WTC11 (cell line): Measurements from ENCODE around the gene ALG1L2. TPM values are rescaled to one million over a fixed set of nuclear protein-coding genes. Genes with fewer than 3 reads are reported as not detected.
"Not testable (repeated sequence)": the region's sequence is repeated elsewhere in the genome, so short reads cannot be mapped to it uniquely, and the experiment has no call there.

ENCODE experiments used
- ATAC-seq: fragments of 200-7000 bp; cut with Tn5 transposase; 2 replicates; pipeline ENCODE4 v1.10.0; 2021; ENCODE audit warnings: mild to moderate bottlenecking, moderate library complexity
- CTCF ChIA-PET: fragments of 300-600 bp; sonication (Branson Sonifier 250); formaldehyde crosslinking; loops from one replicate; lab custom pipeline; 2021; ENCODE audit warnings: antibody characterized with exemption; lab: Charles Lee
- POLR2A ChIA-PET: fragments of 350-600 bp; sonication (Branson Sonifier 250); formaldehyde crosslinking; loops from one replicate; lab custom pipeline; 2021; ENCODE audit warnings: antibody characterized with exemption; lab: Charles Lee
- DNase-seq: peaks from one replicate; pipeline ENCODE4 v3.0.0; 2021; ENCODE audit warnings: low spot score
- H3K27ac Mint-ChIP-seq: 2 replicates; pipeline ENCODE4 v1.8.0; 2021; ENCODE audit warnings: mixed read lengths
- H3K27me3 Mint-ChIP-seq: 2 replicates; pipeline ENCODE4 v1.8.0; 2021; ENCODE audit warnings: low read depth, mild to moderate bottlenecking, moderate library complexity, mixed read lengths
- H3K36me3 Mint-ChIP-seq: 2 replicates; pipeline ENCODE4 v1.8.0; 2021; ENCODE audit warnings: mixed read lengths
- H3K4me1 Mint-ChIP-seq: 2 replicates; pipeline ENCODE4 v1.8.0; 2022; ENCODE audit warnings: mixed read lengths
- H3K4me3 Mint-ChIP-seq: 2 replicates; pipeline ENCODE4 v1.8.0; 2021; ENCODE audit warnings: mild to moderate bottlenecking, moderate library complexity, mixed read lengths
- H3K9me3 Mint-ChIP-seq: 2 replicates; pipeline ENCODE4 v1.8.0; 2021; ENCODE audit warnings: mixed read lengths
- ESRRA ChIP-seq: sonication (generic); formaldehyde crosslinking; IDR thresholded peaks from 2 replicates; pipeline ENCODE4 v1.8.1; 2022; ENCODE audit warnings: mild to moderate bottlenecking, missing genetic modification reagents, borderline replicate concordance
- FOXP1 ChIP-seq: sonication (generic); formaldehyde crosslinking; IDR thresholded peaks from 2 replicates; pipeline ENCODE4 v1.8.0; 2022; ENCODE audit warnings: missing genetic modification reagents, mild to moderate bottlenecking, moderate library complexity, borderline replicate concordance
- GTF2I ChIP-seq: fragments of 250-450 bp; sonication (Bioruptor Pico); conservative IDR thresholded peaks from 2 replicates; pipeline ENCODE4 v1.4.0; 2021; ENCODE audit warnings: mild to moderate bottlenecking
- MYBL2 ChIP-seq: sonication (generic); formaldehyde crosslinking; IDR thresholded peaks from 2 replicates; pipeline ENCODE4 v1.8.1; 2023; ENCODE audit warnings: mild to moderate bottlenecking, moderate library complexity, missing genetic modification reagents
- NFATC4 ChIP-seq: fragments of 250-450 bp; sonication (Bioruptor Pico); IDR thresholded peaks from 2 replicates; pipeline ENCODE4 v1.9.0; 2021; ENCODE audit warnings: mild to moderate bottlenecking
- NR2C2 ChIP-seq: sonication (generic); formaldehyde crosslinking; IDR thresholded peaks from 2 replicates; pipeline ENCODE4 v1.8.0; 2022; ENCODE audit warnings: mild to moderate bottlenecking, missing genetic modification reagents
- PRRX2 ChIP-seq: fragments of 250-450 bp; sonication (Bioruptor Pico); IDR thresholded peaks from 2 replicates; pipeline ENCODE4 v1.8.0; 2021; ENCODE audit warnings: mild to moderate bottlenecking
- SMAD4 ChIP-seq: sonication (generic); formaldehyde crosslinking; IDR thresholded peaks from 2 replicates; pipeline ENCODE4 v1.8.0; 2022; ENCODE audit warnings: mild to moderate bottlenecking, missing genetic modification reagents
- SP1 ChIP-seq: sonication (generic); formaldehyde crosslinking; conservative IDR thresholded peaks from 2 replicates; pipeline ENCODE4 v1.8.1; 2022; ENCODE audit warnings: missing genetic modification reagents
- total RNA-seq: library from RNA; stranded (reverse); gene quantifications from 3 replicates; pipeline ENCODE4 v1.2.3, GENCODE V29; 2021
- TF ChIP-seq, protein P1 (sequence below): sonication (generic); formaldehyde crosslinking; IDR thresholded peaks from 2 replicates; pipeline ENCODE4 v1.8.0; 2022; ENCODE audit warnings: mild to moderate bottlenecking, missing genetic modification reagents
- TF ChIP-seq, protein P2 (sequence below): sonication (generic); formaldehyde crosslinking; IDR thresholded peaks from 2 replicates; pipeline ENCODE4 v1.8.1; 2023; ENCODE audit warnings: mild to moderate bottlenecking, missing genetic modification reagents, moderate library complexity
- TF ChIP-seq, protein P3 (sequence below): sonication (generic); formaldehyde crosslinking; IDR thresholded peaks from 2 replicates; pipeline ENCODE4 v1.8.1; 2023; ENCODE audit warnings: mild to moderate bottlenecking, missing genetic modification reagents
- TF ChIP-seq, protein P4 (sequence below): sonication (generic); formaldehyde crosslinking; IDR thresholded peaks from 2 replicates; pipeline ENCODE4 v1.8.1; 2023; ENCODE audit warnings: mild to moderate bottlenecking, moderate library complexity, missing genetic modification reagents
- TF ChIP-seq, protein P5 (sequence below): sonication (generic); formaldehyde crosslinking; IDR thresholded peaks from 2 replicates; pipeline ENCODE4 v1.8.1; 2023; ENCODE audit warnings: mild to moderate bottlenecking, missing genetic modification reagents
- TF ChIP-seq, protein P6 (sequence below): sonication (generic); formaldehyde crosslinking; IDR thresholded peaks from 2 replicates; pipeline ENCODE4 v1.8.0; 2023; ENCODE audit warnings: missing genetic modification reagents

The ALG1L2 gene
- total RNA-seq, 1 experiment from 2014 or later: 2.1 TPM

DNA sequence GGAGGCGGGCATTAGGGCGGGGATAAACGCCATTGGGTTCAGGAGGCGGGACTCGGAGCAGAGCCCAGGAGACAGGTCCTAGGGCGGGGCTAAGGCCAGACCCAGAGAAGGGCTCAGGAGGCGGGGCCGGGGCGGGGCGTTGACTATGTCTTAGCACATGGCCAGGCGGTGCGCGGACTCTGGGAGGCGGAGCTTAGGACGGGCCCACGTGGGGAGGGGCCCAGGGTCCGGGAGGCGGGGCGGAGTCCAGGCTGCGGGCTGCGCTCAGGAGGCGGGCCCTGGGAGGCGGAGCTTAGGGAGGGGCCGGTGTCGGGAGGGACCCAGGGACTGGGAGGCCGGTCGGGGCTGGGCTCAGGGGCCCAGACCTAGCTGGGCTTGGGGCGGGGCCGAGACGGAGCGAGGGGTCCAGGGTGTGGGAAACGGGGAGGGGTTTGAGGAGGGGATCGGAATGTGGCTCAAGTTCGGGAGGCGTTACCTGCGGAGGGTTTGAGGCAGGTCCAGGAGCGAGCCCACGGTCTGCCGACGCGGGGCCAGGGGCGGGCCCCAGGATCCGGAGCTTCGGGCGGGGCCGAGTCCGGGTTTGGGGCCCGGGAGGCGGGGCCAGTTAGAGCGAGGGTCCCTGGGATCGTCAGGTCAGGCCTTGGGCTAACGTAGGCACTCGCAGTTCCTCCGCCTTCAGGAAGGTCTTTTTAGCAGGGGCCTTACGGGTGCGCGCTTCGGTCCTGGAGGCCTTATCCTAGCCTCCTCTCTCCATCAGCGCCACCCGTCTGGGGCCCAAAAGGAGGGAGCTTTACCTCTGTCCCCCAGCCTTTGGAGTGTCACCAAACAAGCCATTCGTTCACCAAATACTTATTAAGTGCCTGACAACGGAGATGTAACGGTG is 30.5 kb downstream of the ALG1L2 start:
- TF ChIP-seq SP1 (CRISPR knock-in tag): peak; percentile 74
- TF ChIP-seq, protein P1, sequence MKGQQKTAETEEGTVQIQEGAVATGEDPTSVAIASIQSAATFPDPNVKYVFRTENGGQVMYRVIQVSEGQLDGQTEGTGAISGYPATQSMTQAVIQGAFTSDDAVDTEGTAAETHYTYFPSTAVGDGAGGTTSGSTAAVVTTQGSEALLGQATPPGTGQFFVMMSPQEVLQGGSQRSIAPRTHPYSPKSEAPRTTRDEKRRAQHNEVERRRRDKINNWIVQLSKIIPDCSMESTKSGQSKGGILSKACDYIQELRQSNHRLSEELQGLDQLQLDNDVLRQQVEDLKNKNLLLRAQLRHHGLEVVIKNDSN (CRISPR knock-in tag): peak; percentile 57; the same call in 1 of the 2 replicates
- TF ChIP-seq, protein P2, sequence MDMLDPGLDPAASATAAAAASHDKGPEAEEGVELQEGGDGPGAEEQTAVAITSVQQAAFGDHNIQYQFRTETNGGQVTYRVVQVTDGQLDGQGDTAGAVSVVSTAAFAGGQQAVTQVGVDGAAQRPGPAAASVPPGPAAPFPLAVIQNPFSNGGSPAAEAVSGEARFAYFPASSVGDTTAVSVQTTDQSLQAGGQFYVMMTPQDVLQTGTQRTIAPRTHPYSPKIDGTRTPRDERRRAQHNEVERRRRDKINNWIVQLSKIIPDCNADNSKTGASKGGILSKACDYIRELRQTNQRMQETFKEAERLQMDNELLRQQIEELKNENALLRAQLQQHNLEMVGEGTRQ (CRISPR knock-in tag): peak; percentile 57; the same call in 1 of the 2 replicates
- TF ChIP-seq, all 79 proteins: peak for 3; not testable (repeated sequence) for 76
- H3K9me3 Mint-ChIP-seq, H3K36me3 Mint-ChIP-seq, POLR2A ChIA-PET, H3K27me3 Mint-ChIP-seq: not testable (repeated sequence)
- ATAC-seq (peak; percentile 27), DNase-seq (peak; percentile 99)
- Mint-ChIP-seq H3K4me1 (peaks cover 21% of the 10 kb centered on the region), H3K27ac (peak overlapping the region; percentile 98), H3K4me3 (peak overlapping the region; percentile 96)
- CTCF ChIA-PET: interaction anchor here (0.6 to 1.5 kb wide), 7 partner anchors 14 to 615 kb away, joined by 3 to 15 read pairs (median 4); no protein-coding TSS in a partner anchor

DNA sequence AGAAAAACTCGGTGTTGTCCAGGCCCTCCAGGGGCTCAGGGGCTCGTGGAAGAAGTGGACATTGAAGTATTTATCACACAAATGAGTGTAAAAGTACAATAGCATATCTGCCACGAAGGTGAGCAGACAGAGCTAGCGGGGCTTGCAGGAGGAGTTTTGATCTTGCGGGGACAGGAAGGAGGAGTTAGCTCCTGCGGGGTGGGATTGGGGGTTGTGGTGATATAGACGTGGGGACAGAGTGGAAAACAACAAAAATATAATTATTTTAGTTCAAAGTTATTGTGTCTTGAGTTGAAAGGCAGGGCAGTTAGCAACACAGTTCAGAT is 31.1 kb downstream of the ALG1L2 start:
- peak overlapping the region; percentile 98 for H3K27ac Mint-ChIP-seq
- H3K4me3 Mint-ChIP-seq: peak overlapping the region; percentile 96
- H3K36me3 Mint-ChIP-seq, ATAC-seq, H3K27me3 Mint-ChIP-seq, H3K9me3 Mint-ChIP-seq, CTCF ChIA-PET, POLR2A ChIA-PET, DNase-seq: not testable (repeated sequence)
- H3K4me1 Mint-ChIP-seq: peaks cover 21% of the 10 kb centered on the region

DNA sequence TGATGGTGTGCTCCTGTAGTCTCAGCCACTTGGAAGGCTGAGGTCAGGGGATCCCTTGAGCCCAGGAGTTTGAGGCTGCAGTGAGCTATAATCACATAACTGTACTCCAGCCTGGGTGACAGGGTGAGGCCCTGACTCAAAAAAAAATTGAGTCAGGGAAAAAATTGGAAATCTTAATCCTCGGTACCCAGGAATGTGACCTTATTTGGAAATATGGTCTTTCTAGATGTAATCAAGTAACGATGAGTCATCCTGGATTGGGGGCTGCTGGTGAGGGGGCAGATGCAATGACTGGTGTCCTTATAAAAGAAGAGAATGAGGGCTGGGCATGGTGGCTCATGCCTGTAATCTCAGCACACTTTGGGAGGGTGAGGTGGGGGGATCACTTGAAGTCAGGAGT is 33.8 kb downstream of the ALG1L2 start:
- H3K36me3 Mint-ChIP-seq, H3K9me3 Mint-ChIP-seq, H3K27me3 Mint-ChIP-seq, ATAC-seq, POLR2A ChIA-PET, H3K4me3 Mint-ChIP-seq, CTCF ChIA-PET, DNase-seq, H3K27ac Mint-ChIP-seq: not testable (repeated sequence)
- H3K4me1 Mint-ChIP-seq: peaks cover 13% of the 10 kb centered on the region

DNA sequence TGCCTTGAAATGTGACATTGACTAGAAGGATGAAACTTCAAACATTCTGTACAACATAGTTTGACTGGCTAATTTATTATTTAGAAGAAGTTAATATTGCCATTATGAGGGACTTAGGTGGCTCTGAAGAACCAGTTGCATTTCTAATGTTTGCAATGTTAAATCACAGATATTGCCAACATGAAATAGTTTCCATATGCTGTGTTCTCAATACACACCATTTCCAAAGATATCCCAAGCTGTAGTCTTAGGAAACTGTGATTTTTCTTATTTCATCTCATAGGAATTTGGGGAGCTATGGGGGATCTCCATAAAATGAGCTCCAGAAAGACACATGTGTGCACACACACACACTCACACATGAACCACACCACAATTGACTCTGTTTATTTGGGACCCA is 36.3 kb downstream of the ALG1L2 start:
- H3K27me3 Mint-ChIP-seq: no peaks in the 10 kb centered on the region
- DNase-seq (no peak), ATAC-seq (no peak)
- ChIA-PET POLR2A (no interaction called here), CTCF (no interaction called here)
- peaks cover 9% of the 10 kb centered on the region for H3K9me3 Mint-ChIP-seq
- peaks cover 6% of the 10 kb centered on the region for H3K36me3 Mint-ChIP-seq
- H3K4me1 Mint-ChIP-seq: peaks cover 5% of the 10 kb centered on the region; the same call in 1 of the 2 replicates
- no peak overlapping the region for H3K27ac Mint-ChIP-seq
- H3K4me3 Mint-ChIP-seq: no peak overlapping the region
- TF ChIP-seq MYBL2 (CRISPR knock-in tag) (no peak), SMAD4 (no peak), PRRX2 (no peak), ESRRA (CRISPR knock-in tag) (no peak), NR2C2 (no peak), NFATC4 (no peak), GTF2I (CRISPR knock-in tag) (no peak), FOXP1 (CRISPR knock-in tag) (no peak)
- TF ChIP-seq, protein P3, sequence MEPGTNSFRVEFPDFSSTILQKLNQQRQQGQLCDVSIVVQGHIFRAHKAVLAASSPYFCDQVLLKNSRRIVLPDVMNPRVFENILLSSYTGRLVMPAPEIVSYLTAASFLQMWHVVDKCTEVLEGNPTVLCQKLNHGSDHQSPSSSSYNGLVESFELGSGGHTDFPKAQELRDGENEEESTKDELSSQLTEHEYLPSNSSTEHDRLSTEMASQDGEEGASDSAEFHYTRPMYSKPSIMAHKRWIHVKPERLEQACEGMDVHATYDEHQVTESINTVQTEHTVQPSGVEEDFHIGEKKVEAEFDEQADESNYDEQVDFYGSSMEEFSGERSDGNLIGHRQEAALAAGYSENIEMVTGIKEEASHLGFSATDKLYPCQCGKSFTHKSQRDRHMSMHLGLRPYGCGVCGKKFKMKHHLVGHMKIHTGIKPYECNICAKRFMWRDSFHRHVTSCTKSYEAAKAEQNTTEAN: no peak
- TF ChIP-seq, protein P4, sequence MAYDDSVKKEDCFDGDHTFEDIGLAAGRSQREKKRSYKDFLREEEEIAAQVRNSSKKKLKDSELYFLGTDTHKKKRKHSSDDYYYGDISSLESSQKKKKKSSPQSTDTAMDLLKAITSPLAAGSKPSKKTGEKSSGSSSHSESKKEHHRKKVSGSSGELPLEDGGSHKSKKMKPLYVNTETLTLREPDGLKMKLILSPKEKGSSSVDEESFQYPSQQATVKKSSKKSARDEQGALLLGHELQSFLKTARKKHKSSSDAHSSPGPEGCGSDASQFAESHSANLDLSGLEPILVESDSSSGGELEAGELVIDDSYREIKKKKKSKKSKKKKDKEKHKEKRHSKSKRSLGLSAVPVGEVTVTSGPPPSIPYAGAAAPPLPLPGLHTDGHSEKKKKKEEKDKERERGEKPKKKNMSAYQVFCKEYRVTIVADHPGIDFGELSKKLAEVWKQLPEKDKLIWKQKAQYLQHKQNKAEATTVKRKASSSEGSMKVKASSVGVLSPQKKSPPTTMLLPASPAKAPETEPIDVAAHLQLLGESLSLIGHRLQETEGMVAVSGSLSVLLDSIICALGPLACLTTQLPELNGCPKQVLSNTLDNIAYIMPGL: no peak
- TF ChIP-seq, protein P5, sequence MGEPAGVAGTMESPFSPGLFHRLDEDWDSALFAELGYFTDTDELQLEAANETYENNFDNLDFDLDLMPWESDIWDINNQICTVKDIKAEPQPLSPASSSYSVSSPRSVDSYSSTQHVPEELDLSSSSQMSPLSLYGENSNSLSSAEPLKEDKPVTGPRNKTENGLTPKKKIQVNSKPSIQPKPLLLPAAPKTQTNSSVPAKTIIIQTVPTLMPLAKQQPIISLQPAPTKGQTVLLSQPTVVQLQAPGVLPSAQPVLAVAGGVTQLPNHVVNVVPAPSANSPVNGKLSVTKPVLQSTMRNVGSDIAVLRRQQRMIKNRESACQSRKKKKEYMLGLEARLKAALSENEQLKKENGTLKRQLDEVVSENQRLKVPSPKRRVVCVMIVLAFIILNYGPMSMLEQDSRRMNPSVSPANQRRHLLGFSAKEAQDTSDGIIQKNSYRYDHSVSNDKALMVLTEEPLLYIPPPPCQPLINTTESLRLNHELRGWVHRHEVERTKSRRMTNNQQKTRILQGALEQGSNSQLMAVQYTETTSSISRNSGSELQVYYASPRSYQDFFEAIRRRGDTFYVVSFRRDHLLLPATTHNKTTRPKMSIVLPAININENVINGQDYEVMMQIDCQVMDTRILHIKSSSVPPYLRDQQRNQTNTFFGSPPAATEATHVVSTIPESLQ: no peak
- TF ChIP-seq, protein P6, sequence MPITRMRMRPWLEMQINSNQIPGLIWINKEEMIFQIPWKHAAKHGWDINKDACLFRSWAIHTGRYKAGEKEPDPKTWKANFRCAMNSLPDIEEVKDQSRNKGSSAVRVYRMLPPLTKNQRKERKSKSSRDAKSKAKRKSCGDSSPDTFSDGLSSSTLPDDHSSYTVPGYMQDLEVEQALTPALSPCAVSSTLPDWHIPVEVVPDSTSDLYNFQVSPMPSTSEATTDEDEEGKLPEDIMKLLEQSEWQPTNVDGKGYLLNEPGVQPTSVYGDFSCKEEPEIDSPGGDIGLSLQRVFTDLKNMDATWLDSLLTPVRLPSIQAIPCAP (CRISPR knock-in tag): no peak
